Measurements from ENCODE around the gene ABCC11.
"Not testable (repeated sequence)": the region's sequence is repeated elsewhere in the genome, so short reads cannot be mapped to it uniquely, and the experiment has no call there.

GRCh38 chr16:48181746-48182520, 65.4 kb downstream of the ABCC11 start:
- TF ChIP-seq CTCF (IDR thresholded peaks at IDR 0.05; ENCODE audit: low read depth, low read length); EZH2phosphoT487 (IDR thresholded peaks at IDR 0.05; ENCODE audit: low read depth): not testable (repeated sequence)

All from OCI-LY3 (cell line).